GM19452 (cell line): ENCODE results near the gene BPIFB6.

Experiments used
- ATAC-seq: cut with Tn5 transposase; IDR thresholded peaks from one replicate; pipeline ENCODE4 v1.9.1; 2021; ENCODE audit not compliant: unreplicated experiment

BPIFB6 gene

GRCh38 chr20:33082546-33082945 is 51.1 kb downstream of the BPIFB6 start:
- no peak for ATAC-seq

GRCh38 chr20:33083544-33084340 is 52.3 kb downstream of the BPIFB6 start:
- no peak for ATAC-seq

GRCh38 chr20:33084722-33085121 is 53.3 kb downstream of the BPIFB6 start:
- ATAC-seq: no peak

GRCh38 chr20:33086052-33086722 is 54.7 kb downstream of the BPIFB6 start:
- no peak for ATAC-seq

DNA sequence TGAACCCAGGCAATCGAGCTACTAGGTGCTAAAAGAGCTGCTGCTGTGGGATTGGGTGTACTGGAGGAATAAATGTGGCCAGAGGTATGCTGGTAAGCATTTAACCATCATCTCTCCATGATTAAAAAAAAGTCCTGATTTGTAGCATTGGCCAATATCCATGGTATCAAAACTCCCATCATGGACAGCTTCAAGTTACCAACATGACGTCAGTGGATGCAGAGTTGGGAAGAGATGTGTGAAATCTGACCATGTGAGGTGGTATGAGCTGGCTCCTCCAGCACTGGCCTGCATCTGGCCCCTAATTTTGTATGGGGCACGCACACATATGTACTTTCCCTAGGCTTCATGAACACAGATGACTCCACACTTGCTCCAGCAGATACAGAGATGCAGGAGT is 59.7 kb downstream of the BPIFB6 start:
- no peak for ATAC-seq

DNA sequence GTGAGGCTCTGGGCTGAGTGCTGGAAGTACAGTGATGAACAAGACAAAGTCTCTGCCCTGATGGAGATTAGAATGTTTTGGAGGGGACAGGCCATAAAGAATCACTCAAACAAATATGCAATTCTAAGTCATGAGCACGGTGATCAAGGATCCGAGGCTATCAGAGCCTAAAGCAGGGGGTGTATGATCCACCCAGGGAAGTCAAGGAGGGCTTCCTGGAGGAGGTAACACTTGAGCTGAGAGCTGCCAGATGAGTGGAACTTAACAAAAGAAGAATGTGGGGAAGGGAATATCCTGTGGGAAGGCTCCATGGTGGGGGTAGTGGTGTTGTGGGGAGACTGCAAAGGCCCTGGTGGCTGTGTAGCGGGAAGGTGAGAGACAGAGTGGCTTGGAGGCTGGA is 60.2 kb downstream of the BPIFB6 start:
- ATAC-seq: no peak

GRCh38 chr20:33092361-33092760 is 60.9 kb downstream of the BPIFB6 start:
- ATAC-seq: no peak

GRCh38 chr20:33093074-33093473 is 61.6 kb downstream of the BPIFB6 start:
- ATAC-seq: no peak

DNA sequence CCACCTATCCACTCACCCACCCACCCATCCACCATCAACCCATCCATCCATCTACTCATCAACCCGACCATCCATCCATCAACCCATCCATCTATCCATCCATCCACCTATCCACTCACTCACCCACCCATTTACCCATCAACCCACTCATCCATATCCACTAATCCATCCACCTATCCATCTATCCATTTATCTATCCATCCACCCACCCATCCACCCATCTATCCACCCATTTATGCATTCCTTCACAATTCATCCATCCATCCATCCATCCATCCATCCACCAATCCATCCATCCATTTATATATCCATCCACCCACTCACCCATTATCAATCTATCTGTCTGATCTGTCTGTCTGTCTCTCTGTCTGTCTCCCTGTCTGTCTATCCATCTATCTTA is 62.1 kb downstream of the BPIFB6 start:
- ATAC-seq: no peak
